DMS153 (cell line): ENCODE measurements around the gene NRG3.

Experiments used
- DNase-seq: peaks from one replicate; lab custom pipeline; 2025; lab: John Stamatoyannopoulos, UW

The NRG3 gene

DNA sequence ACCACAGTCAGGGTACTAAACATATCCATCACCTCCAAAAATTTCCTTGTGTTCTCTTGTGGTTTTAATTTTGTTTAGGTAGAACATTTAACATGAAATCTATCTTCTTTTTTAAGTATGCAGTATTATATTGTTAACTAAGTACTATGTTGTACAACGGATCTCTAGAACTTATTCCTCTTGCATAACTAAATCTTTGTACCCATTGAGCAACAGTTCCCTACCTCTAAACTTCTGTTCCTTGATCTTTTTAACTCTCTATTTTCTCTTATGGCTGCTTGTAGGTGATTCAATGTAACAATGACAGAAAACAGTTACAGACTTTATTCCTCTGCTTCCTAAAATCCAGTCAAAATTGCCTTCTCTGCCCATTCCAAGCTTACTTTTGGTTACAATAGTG, 9.9 kb downstream of the NRG3 start:
- no peak for DNase-seq

DNA sequence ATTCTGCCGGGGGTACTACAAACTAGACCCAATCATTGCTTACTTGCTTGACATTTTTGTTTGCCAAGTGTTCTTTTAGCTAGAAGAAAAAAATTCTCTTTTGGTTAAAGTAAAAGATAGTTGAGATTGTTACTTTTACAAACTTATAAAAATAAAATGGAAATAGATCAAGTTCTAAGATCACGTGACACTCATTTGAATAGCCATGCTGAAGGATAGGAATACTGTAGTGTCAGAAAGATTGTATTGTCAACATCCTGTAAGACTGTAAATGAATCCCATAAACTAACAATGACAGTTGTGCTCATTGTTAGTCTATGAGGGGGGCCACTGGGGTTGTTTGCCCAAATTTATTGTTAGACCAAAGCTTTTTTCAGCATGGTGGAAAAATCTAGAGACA, 10.5 kb downstream of the NRG3 start:
- no peak for DNase-seq

GRCh38 chr10:81886939-81887338, 11.9 kb downstream of the NRG3 start:
- DNase-seq, result no peak

GRCh38 chr10:81889181-81889769, 14.3 kb downstream of the NRG3 start:
- no peak for DNase-seq

DNA sequence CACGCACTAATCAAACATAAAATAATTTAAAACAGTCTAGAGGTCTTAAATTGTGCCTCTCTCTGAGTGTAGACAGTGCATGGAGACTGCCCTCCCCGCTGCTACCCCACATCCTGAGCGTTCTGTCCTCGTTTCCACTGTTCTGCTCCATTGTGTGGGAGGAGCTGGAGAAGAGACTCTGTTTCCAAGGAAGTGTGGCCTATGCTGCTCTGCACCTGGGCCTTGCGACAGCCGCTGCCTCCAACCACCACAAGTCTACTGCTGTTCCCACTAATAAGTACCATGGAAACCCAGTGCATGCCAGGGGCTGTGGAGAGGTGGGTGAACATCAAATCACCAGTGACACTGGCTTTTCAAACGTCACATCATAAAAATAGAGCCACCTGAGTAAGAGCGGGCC, 19.6 kb downstream of the NRG3 start:
- no peak for DNase-seq

DNA sequence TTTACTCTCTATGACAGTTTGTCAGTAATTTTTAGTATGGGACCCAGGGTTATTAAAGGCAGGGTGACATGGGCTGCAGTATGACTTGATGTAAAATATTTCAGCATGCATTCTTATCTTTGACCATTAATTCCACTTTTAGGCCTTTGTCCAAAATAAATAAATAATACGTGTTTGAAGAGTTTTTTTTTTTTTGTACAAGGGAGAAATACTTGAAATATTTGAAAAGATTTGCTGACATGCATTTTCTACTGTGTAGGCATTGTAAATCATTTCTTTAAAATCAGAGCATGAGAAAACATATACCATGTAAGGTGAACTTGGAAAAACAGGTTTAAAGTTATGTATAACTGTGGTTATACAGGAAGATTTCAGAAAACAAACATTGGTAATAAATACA, 23.5 kb downstream of the NRG3 start:
- DNase-seq, result no peak

DNA sequence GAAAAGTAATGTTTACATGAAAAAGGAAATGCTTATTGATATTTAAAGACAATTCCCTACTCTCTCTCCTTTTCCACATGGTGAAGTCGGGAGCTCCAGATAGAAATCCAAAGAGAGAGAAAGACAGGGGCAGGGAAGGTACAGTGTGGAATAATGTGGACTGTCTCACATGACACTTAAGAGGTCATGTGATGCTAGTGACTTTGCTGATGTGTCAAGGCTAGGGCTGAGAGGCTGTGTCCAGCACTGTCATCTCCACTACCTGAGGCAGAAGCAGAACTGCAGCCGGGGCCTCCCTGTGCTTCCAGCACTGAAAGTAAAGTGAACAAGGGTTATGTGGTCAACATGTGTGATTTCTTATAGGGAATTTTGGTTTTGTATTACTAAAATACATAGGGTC, 26.0 kb downstream of the NRG3 start:
- no peak for DNase-seq

DNA sequence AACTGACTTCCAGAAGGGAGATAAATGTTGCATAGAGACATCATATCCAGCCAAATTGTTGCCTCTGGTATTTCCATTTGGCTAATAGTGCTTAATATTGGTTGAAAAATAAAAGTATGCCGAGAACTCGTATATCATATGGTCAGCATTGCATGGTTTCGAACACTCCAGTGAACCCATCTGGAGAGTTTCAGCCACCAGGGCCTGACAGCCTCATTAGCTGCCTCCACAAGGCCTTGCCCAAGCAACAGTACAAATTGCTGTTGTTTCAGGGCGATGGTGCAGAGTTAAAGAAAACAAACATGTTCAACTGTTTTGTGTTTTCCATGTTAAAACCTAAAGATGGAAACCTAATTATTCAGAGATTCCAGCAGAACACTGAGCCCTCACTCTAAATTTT, 28.5 kb downstream of the NRG3 start:
- DNase-seq, result no peak

GRCh38 chr10:81905161-81905560, 30.2 kb downstream of the NRG3 start:
- no peak for DNase-seq

DNA sequence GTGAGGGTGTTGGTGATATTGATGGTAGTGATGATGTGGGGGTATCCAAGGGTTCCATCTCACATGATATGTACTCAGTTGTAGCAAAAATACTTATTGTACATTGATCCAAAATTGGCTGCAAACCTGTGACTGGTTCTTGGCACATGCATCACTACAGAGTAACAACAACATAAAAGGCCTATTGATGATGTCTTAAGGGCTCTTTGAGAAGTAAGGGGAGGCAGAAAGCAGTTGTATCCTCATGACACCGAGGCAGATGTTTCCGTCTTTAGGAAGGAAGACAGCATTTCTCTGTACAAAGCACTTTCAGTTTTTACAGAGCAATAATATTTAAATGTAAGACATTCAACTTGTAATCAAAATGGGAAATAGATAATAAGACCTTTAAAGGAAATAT, 34.5 kb downstream of the NRG3 start:
- no peak for DNase-seq

GRCh38 chr10:81911328-81911727, 36.3 kb downstream of the NRG3 start:
- no peak for DNase-seq

- DNase-seq, result no peak
These were observed 39.9 kb downstream of the NRG3 start for GRCh38 chr10:81914736-81915503.

DNA sequence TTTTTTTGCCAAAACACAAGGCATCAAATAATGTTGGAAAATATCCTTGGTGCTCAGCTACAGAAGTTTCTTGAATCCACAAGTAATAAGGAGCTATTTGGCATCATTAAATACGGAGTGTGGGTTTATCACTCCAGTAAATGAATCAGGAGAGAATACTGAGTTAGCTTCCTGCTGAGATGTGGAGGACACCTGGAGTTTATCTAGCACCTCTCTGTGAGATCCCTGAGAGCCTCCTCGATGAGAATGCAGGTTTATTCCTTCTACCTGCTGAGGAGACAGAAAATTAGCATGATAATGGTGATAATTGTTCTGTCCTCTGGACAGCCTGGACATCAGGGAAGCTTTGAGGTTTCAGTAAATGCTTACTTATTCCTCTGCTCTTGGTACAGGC, 40.5 kb downstream of the NRG3 start:
- DNase-seq, result no peak

- no peak for DNase-seq
These were observed 42.7 kb downstream of the NRG3 start for GRCh38 chr10:81917666-81918065.

- DNase-seq, result no peak
These were observed 43.8 kb downstream of the NRG3 start for GRCh38 chr10:81918766-81919165.

GRCh38 chr10:81920213-81920829, 45.3 kb downstream of the NRG3 start:
- no peak for DNase-seq

- no peak for DNase-seq
These were observed 53.1 kb downstream of the NRG3 start for GRCh38 chr10:81928119-81928518.

DNA sequence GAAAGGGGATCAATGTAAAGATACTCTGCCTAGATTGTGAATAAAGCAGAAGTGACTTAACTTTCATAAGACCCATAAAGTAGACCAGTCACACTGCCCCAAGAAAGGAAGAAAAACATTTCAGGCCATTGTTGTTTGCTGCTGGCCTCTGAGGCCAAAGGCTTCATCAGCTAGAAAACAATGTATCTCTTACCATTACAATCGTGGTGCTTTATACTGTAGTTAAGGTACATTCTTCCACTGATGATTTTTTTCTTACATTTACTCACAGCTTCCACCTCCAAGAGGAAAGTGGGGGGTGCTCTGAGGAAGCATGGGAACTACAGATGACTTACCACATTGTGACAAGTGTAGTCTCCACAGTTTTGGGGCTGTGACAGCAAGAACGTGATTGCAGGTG, 68.6 kb downstream of the NRG3 start:
- no peak for DNase-seq

DNA sequence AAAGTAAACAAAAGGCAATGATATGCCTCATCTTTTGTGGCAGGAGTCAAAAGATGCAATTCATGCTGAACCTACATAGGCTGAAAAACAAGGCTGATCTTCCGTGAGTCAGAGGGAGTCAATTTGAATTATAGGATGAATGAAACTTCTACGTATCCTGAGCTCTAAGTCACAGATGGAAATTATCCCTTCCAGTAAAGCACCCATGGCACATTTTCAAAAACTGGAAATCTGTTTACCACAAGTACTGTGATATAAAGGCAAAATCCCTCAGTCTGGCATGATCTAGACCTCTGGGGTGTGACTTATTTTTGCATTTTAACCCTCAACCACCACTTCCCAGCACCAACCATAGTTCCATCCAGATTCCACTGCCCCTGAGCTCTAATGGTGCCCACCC, 69.6 kb downstream of the NRG3 start:
- DNase-seq, result no peak

GRCh38 chr10:81949283-81949682, 74.3 kb downstream of the NRG3 start:
- no peak for DNase-seq

DNA sequence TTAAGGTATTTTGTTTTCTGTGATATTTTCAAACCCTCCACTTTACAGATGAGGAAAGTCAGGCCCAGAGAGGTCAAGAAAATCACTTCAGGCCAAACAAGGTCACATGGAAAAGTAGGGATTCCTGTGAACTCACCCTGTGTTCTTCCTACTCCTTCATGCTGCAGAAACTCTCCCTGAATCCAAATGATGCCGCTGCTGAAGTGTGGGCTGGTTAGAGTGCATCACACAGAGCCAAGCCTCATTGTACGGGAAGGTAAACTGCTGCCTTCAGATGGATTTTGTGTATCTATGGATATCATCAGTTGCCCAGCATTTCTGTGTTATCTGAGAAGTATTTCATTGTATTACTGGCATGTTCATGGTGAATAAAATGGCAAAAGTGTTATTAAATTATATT, 75.4 kb downstream of the NRG3 start:
- no peak for DNase-seq

- no peak for DNase-seq
These were observed 78.4 kb downstream of the NRG3 start for GRCh38 chr10:81953420-81953819.

DNA sequence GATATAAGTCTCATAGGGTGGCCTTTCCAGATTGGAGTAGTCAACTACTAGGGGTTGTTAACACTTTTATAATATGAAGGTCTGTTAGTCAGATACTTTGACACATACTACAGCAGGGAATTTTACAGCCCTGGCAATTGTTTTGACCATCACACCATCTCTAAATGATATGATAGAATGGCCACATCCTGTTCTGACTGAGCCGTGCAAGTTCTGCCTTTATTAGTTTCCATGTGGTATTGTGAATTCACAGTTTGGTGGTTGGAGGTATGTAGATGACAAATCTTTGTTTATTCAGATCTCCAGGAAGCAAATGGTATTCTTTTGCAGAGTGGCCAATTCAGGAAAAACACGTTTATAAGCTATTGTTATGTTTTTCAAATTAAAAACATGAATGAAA, 83.0 kb downstream of the NRG3 start:
- DNase-seq, result no peak

DNA sequence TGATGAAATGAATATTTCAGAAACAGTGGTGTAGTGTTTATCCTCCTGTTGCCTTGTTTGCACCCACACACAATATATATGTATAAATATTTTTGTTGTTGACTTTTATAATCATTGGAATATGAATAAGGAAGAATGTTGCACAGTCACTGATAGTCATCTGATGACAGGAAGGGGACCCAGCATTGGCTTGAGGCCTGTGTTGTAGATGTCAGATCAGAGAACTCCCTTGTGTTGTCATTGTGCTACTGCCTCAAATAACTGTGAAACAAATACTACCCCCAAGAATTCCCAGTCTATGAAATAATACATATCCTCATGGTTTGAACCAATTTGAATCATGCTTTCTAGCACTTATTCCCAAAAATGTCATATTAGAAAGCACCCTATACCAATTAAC, 84.0 kb downstream of the NRG3 start:
- DNase-seq, result no peak
